CD4-positive, alpha-beta T cell treated with Interleukin-1 beta for 1 hour (primary cell): Measurements from ENCODE around the gene CEMP1.
"Not testable (repeated sequence)": the region's sequence is repeated elsewhere in the genome, so short reads cannot be mapped to it uniquely, and the experiment has no call there.

ENCODE experiments used
- DNase-seq, 2 donors: peaks; one replicate each; pipeline ENCODE4 v3.0.0-alpha.2; 2020 to 2022

The CEMP1 gene

DNA sequence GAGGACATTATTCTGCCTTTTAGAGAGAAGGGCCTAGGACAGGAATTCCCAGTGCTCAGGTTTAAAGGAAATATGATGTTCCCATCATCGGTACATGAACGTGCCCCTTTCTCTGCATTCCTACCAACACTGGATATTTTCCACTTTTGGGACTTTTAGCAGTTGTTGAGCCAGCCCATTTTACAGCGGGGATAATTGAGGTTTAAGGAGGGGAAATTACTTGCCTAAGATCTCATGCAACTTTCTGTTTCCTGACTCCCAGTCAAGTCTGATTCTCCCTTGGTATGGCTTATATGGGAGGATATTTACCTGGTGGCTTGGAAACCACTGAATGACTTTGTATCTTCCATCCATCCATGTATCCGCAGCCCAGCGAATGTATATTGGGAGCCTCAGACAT, 3.1 kb upstream of the CEMP1 start:
- not testable (repeated sequence) for DNase-seq

DNA sequence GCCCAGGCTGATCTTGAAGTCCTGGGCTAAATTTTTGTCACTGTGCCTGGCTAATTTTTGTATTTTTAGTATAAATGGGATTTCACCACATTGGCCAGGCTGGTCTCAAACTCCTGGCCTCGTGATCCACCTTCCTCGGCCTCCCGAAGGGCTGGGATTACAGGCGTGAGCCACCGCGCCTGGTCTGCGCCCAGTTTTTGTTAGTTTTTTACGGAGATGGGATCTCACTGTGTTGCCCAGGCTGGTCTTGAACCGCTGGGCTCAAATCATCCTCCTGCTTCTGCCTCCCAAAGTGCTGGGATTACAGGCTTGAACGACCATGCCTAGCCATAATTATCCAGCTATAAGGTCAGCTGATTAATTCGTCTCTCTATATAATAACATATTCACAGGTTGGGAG, 2.7 kb upstream of the CEMP1 start:
- no peak for DNase-seq

DNA sequence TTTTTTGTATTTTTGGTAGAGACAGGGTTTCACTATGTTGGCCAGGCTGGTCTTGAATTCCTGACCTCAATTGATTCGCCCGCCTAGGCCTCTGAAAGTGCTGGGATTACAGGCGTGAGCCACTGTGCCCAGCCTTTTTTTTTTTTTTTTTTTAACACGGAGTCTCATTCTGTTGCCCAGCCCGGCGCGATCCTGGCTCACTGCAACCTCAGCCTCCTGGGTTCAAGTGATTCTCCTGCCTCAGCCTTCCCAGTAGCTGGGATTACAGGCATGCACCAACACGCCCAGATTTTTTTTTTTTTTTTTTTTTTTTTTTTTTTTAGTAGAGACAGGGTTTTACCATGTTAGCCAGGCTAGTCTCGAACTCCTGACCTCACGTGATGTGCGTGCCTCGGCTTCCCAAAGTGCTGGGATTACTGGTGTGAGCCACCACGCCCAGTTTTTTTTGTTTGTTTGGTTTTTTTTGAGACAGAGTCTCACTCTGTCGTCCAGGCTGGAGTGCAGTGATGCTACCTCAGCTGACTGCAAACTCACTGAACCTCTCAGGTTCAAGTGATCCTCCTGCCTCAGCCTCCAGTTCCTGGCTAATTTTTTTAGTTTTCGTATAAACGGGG, 2.0 kb upstream of the CEMP1 start:
- DNase-seq: not testable (repeated sequence)

DNA sequence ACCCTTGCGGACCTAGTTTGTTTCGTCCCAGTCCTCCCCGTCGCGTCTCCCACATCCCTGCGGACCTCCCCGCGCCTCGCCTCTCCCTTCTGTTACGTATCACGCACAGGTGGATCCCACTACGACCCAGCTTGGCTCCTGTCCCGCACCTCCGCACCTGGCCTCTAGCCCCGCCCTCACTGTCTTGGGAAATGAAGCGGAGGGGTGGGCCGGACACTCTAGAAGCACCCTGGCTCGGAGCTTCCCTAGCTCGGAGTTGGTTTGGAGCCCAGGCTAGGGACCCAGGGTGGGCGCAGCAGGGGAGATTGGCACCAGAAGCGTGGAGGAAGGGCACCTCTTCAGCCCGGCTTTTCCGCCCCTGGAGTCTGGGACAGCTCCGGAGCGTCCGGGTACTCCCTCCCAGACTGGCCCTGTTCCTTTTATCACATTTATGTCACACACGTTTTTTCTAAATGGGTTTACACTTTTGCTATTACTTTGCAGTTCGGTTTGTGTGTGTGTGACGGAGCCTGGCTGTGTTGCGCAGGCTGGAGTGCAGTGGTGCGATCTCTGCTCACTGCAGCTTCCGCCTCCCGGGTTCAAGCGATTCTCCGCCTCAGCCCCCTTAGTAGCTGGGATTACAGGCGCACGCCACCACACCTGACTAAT, 1.4 kb upstream of the CEMP1 start:
- DNase-seq: peak; percentile 75 to 79

DNA sequence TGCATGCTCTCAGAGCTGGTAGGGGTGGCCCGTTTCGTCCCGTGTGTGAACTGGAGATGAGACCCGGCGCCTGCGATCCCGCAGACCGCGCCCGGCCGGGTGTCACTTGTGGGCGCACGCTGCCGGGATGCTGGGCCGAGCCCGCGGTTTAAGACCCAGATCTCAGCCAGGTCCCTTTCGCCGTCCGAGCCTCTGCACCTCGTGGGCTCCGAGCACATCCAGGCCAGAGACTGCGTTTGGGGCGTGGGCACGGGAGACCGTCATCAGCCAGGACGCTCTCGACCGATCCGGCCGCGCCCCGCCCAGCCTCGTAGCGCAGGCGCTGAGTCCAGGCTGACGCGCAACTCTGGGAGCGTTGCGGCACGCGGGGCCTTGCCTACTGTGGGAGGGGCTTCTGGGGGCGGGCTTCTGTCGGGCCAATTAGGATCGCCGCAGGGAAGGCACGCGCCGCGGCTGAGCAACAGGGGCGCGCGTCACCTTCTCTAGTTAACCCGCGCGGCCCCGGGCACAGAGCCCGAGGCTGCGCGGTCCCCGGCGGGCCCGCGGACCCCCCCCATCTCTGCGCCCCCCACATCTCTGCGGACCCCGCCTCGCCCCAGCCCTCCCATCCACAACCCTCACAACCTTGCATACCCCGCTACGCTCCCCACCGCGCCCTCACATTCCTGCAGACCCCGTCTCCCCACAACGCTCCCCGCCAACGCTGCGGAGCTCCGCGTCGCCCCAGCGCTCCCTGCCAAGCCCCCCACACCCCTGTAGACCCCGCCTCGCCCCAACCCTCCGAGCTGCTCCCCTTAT, 687 bp upstream of the CEMP1 start:
- DNase-seq: peak; percentile 97

DNA sequence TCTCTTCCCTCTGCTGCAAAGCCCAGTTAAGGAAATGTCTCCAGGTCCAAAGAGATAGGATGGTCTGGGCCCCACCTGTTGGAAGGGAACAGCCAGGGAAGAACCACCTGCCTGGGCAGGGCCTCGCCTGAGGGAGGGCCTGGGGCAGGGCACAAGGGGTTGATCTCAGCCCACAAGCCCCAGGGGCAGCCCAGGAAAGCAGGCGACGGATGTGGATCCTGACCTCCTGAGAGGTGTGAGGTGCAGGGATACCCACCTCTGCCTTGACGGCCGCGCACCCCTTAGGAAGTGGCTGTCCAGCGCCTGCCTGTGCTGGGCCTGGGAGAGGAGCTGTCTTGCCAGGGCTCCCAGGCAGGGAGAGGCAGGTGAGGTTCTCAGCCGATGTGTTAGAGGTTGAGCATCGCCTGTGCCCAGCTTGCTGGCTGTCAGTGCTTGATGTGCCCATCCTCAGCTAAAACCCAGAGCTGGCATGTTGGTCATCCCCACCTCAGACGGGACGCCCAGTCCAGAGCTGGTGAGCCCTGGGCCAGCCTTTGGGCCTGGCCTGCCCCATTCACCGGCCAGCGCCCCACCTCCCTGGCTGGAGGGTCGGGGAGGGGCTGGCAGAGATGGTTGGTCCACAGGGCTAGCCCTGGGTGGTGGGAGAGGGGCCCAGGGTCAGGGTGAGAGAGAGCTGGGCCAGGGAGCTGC, 434 bp downstream of the CEMP1 start:
- no peak for DNase-seq

DNA sequence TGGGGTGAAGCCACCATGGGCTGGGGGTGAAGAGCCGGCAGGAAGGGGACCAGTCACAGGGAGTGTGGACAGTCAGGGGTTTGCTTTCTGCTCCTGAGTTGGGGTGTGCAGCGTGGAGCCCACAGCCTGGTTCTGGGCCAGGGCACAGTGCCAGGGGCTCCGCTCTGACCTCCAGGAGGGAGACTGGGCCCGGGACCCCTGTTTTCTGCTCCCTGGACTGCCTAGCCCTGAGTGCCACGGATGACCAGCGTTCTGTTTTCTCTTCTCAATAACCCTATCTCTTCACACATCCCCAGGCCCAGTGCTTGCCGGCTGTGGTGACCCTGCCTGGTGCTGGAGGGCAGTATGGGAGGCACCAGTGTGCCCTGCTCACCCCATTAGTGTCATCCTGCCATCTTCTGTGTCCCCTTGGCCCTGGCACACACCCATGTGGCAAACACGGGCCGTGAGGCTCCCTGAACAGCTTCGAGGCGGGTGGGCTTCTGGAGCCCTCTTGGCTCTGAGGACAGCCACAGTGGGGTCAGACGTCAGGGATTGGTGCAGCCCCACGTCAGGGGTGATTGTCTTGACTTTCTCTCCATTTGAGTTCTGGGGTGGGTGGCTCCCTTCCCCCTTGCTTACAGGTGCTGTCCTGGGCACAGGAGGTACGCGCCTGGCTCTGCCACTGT, 1.1 kb downstream of the CEMP1 start:
- no peak for DNase-seq

DNA sequence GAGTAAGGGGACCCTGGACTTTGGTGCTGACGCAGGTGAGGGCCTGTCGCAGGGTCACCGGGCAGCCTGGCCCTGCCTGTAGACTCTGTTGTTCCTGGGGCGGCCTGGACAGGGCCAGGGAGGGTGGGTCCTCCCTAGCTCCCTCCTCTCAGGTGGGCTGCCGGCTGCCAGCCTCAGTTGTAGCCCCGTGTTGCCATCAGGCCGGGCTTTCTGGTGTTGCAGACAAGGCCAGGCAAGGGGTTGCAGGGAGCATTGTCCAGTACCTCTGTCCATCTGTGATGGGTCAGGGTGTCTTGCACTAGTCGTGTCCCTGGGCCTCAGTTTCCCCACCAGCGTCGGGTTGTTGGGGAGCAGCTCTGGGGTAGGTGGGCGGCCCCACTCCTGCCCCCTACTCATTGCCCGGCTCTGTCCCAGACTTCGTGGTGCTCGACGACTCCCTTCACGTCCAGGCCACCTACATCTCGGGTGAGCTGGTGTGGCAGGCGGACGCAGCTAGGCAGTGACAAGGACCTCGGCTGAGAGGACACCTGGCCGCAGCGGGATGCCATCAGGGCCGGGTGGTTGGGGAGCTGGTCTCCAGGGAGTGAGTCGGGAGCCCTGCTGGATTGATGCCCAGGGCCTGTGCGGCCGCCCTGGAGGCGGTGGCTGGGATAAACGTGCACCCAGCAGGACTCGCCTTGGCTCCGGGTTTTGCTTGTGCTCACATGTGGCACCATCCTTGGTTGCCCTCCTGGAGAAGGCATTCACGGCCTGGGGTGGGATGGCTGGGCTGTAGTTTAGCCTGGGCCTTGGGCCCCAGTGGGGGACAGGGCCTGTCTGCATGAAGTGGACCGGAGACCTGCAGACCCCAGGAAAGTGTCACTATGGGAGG, 1.9 kb downstream of the CEMP1 start:
- DNase-seq: no peak

DNA sequence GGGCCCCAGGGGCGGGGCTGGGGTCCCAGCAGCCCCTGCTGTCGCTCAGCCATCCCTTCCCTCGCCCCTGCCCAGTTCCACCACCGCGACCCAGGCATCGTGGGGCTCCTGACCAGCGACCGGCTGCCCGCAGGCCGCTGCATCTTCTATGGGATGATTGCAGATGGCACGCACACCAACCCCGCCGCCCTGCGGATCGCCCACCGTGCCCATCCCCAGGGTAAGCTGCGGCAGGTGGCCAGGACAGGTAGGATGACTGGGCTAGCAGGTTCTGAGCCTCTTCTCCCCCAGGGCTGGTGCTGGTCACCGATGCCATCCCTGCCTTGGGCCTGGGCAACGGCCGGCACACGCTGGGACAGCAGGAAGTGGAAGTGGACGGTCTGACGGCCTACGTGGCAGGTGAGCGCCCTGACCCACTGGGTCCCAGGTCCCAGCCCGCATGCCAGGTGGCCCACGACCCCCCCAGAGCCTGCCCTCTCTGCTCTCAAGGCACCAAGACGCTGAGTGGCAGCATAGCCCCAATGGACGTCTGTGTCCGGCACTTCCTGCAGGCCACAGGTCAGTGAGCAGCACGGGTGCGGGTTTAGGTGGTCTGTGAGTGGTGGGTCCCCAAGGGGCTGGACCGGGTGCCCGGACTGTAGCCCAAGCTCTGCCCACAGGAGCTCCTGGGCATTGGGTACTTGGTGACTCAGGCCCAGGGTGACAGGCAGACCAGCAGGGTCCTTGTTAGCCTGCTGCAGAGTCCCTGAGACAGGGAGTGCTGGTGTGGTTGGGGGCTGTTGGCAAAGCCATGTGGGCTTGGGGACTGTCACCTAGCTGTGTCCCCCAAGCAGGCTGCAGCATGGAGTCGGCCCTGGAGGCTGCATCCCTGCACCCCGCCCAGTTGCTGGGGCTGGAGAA, 2.8 kb downstream of the CEMP1 start:
- DNase-seq: no peak

DNA sequence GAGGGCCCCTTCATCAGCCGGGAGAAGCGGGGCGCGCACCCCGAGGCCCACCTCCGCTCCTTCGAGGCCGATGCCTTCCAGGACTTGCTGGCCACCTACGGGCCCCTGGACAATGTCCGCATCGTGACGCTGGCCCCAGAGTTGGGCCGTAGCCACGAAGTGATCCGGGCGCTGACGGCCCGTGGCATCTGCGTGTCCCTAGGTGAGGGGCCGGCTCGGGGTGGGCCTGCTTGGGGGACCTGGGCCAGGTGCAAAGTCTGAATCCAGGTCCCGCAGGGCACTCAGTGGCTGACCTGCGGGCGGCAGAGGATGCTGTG, 3.5 kb downstream of the CEMP1 start:
- no peak for DNase-seq

DNA sequence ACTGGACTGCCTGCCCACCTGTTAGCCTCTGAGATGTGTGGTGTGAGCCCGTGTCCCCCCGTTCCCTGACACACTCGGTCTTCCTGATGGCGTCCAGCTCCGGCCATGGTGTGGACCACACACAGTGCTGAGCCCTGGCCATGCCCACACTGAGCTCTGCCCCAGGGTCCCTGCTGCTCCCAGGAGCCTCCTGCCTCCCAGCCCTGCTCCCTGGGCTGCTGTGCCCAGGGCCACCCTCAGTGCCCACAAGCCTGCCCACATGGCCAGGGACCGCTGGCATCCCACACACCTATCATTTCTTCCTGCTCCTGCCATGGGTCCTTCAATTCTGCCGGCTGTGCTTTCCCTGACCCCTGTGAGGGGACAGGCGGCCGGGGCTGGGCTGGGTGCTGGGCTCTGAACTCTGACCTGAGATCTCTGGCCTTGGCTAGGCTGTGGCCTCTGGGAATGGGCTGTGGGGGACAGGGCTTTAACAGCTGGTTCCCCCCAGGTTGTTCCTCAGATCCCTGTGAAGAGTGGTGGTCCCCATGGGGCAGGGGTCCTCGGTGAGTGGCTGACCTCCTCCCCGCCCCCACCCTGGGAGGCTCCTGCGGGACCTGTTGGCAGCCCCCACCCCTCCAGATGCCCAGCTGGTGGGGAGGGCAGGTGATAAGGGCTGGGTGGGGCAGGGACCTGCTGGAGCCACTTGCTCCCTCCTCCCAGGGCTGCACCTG, 4.0 kb downstream of the CEMP1 start:
- DNase-seq: no peak

DNA sequence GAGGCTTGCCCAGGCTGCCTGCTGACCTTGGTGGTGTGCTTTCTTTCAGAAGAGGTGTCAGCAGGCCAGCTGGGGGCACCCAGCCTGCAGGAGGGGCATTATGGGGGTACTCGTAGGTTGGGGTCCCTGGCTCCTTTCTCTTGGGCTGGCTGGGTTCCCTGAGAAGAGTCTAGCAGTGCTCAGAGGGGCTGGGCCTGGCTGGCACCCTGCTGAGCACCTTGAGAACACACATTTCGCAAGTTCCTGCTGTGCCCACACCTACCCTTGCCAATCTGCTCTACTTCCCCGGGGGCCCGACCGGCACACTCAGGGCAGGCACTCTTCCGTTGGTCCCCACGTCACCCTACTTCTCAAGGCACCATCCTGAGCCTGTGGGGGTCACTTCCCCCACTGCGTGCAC, 5.1 kb downstream of the CEMP1 start:
- DNase-seq: no peak

DNA sequence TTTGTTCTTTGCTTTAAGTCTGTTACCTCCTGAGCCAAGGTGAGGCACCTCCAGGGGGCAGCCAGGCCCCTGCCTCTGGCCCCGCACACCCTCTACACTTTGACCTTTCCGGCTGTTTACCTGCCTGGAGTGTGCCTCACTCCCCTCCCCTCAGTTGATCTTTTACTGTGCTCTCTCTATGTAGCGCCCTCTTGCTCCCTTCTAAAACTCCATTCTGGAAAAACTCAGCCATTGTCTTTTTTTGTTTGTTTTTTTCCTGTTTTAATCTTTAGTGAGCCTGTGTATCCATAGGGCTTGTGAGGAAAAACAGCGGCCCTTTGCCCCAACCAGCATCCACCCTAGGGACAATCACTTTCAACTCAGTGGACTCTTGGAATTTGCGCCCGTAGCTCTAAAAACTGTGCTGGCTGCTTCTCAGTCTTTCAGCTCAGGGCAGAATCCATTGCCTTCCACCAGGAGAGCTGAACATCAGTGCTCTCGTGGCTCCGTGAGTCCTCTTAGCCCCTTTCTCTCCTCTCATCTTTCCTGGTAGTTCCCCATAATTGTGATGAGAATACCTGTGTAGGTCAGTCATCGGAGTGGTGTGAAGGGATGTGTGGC, 6.8 kb downstream of the CEMP1 start:
- no peak for DNase-seq

DNA sequence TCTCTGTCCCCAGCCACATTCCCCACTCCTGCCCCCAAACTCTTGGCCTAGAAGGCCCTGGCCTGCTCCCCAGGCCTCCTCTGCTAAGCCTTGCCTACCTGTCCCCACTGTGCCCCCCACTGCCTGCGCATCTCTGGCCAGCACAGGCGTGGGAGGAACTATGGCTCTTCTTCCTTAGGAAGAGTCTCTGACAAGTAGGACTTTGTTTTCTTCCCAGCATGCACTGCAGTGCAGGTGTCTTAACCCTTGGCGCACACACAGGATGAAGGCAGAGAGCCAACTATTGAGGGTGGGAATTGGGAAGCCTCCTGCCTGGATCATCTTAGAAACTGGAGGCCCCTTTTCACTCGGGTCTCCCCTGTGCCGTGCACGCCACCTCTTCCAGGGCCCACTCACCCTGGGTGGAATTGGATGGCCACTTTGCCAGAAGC, 7.4 kb downstream of the CEMP1 start:
- DNase-seq: no peak

DNA sequence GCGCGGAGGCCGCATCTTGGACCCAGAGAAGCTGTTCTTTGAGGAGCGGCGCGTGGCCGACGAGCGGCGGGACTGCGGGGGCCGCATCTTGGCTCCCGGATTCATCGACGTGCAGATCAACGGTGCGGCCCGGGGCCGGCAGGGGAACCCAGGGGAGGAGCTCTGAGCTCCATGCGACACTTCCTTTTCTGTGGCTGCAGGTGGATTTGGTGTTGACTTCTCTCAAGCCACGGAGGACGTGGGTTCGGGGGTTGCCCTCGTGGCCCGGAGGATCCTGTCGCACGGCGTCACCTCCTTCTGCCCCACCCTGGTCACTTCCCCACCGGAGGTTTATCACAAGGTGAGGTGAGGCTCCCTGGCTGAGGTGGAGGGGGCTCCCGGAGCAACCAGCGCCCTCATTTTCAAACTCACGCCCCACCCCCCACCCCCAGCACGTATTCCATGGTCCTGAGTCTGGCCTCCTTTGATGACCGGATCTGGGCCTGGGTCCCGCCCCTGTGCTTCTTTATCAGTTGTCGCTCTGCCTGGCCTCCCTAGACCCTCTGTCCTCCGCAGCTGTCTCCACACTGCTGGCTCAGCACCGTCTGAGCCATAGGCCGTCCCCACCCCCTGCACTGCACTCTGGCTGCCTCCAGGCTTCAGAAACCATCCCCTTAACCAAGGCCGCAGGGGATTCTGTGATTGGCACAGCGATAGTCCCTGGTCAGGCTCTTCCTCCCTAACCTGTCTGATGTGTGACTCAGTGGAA, 10.2 kb downstream of the CEMP1 start:
- peak; percentile 84 to 86 for DNase-seq

DNA sequence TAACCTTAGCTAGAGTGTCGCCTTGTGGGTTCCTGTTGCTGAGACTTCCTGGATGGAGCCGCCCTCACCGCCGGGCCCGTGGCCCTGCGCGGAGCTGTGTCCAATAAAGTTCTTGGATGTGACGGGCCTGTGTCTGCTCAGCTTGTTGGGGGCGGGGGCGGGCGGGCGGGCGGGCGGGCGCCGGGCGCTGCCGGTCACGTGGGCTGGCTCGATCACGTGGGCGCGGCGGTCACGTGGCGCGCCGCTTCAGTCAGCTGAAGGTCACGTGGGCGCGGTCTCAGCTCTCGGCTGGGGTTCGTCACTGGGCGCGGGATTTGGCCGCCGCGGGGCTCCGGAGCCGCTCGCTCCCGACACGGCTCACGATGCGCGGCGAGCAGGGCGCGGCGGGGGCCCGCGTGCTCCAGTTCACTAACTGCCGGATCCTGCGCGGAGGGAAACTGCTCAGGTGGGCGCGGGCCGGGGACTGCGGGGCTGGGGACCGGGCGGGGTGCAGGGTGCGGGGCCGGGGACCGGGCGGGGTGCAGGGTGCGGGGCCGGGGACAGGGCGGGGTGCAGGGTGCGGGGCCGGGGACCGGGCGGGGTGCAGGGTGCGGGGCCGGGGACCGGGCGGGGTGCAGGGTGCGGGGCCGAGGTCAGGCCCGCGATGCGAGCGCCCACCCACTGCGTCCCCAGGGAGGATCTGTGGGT, 11.0 kb downstream of the CEMP1 start, which contains the start of gene AMDHD2:
Gene AMDHD2 (plus strand): TSS at position 275 of the 687 bp plus-strand sequence. CDS start 88 bp downstream, at position 363.
- DNase-seq: peak; percentile 90 to 92

DNA sequence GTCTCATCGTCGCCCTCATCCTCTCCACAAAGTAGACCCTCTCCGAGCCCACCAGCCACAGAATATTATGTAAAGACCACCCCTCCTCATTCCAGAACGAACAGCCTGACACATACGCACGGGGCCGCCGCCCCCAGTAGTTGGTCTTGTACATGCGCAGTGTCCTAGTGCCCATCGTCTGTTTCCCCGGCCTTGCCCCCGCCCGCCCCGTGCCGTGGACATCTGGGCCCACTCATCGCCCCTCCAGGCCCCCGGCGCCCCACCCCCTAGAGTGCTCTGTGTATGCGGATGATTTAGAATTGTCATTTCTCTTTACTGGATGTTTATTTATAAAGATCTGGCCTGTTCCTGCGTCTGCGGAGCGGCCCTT, 11.5 kb downstream of the CEMP1 start:
- DNase-seq: no peak
